ENCODE measurements around the gene FSTL5.

The FSTL5 gene

GRCh38 chr4:161696944-161697343, 466.9 kb downstream of the FSTL5 start:
- DNase-seq (ENCODE audit: extremely low read depth, low read depth) = no peak
- TF ChIP-seq, protein P1, sequence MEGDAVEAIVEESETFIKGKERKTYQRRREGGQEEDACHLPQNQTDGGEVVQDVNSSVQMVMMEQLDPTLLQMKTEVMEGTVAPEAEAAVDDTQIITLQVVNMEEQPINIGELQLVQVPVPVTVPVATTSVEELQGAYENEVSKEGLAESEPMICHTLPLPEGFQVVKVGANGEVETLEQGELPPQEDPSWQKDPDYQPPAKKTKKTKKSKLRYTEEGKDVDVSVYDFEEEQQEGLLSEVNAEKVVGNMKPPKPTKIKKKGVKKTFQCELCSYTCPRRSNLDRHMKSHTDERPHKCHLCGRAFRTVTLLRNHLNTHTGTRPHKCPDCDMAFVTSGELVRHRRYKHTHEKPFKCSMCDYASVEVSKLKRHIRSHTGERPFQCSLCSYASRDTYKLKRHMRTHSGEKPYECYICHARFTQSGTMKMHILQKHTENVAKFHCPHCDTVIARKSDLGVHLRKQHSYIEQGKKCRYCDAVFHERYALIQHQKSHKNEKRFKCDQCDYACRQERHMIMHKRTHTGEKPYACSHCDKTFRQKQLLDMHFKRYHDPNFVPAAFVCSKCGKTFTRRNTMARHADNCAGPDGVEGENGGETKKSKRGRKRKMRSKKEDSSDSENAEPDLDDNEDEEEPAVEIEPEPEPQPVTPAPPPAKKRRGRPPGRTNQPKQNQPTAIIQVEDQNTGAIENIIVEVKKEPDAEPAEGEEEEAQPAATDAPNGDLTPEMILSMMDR (IDR thresholded peaks at IDR 0.05; ENCODE audit: low read depth, low read length) = no peak

- TF ChIP-seq, protein P1 (IDR thresholded peaks at IDR 0.05; ENCODE audit: low read depth, low read length) = no peak
- DNase-seq (ENCODE audit: extremely low read depth, low read depth) = no peak
Measured at GRCh38 chr4:161680146-161680545, 483.7 kb downstream of the FSTL5 start.

DNA sequence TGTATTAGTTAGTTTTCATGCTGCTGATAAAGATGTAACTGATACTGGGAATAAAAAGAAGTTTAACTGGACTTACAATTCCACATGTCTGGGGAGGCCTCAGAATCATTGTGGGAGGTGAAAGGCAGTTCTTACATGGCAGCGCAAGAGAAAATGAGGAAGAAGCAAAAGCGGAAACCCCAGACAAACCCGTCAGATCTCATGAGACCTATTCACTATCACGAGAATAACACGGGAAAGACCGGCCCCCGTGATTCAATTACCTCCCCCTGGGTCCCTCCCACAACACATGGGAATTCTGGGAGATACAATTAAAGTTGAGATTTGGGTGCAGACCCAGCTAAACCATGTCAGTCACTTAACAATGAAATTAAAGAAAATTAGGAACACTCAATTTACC, 499.1 kb downstream of the FSTL5 start:
- TF ChIP-seq, protein P1 (IDR thresholded peaks at IDR 0.05; ENCODE audit: low read depth, low read length) = no peak
- no peak for DNase-seq (ENCODE audit: extremely low read depth, low read depth)

DNA sequence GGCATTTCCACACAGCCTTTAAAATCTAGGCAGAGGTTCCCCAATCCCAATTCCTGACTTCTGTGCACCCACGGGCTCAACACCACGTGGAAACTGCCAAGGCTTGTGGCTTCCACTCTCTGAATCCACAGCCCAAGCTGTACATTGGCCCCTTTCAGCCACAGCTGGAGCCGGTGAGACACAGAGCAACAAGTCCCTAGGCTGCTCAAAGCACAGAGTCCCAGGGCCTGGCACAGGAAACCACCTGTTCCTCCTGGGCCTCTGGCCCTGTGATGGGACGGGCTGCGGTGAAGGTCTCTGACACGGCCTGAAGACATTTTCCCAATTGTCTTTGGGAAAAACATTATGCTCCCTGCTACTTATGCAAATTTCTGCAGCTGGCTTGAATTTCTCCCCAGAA, 500.0 kb downstream of the FSTL5 start:
- no peak for DNase-seq (ENCODE audit: extremely low read depth, low read depth)
- TF ChIP-seq, protein P1 (IDR thresholded peaks at IDR 0.05; ENCODE audit: low read depth, low read length) = no peak

- no peak for DNase-seq (ENCODE audit: extremely low read depth, low read depth)
- TF ChIP-seq, protein P1 (IDR thresholded peaks at IDR 0.05; ENCODE audit: low read depth, low read length) = no peak
Measured at GRCh38 chr4:161658676-161659075, 505.1 kb downstream of the FSTL5 start.

DNA sequence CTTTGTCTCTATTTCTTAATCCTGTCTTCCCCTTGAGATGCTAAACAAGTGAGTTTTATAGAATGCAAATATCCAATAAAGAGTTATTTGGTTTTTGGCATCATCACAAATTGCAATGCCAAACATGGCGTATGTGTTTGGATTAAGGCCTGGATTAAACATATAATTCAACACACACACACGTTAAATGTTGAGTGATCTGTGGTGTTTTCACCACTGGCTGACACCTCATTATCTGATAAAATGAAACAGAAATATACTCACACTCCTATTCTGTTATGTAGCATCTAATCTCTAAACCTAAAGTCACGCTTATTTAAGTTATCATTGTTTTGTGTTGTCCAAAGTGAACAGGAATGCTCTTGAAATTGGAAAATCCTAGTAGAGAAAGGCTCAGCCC, 506.2 kb downstream of the FSTL5 start:
- TF ChIP-seq, protein P1 (IDR thresholded peaks at IDR 0.05; ENCODE audit: low read depth, low read length) = no peak

DNA sequence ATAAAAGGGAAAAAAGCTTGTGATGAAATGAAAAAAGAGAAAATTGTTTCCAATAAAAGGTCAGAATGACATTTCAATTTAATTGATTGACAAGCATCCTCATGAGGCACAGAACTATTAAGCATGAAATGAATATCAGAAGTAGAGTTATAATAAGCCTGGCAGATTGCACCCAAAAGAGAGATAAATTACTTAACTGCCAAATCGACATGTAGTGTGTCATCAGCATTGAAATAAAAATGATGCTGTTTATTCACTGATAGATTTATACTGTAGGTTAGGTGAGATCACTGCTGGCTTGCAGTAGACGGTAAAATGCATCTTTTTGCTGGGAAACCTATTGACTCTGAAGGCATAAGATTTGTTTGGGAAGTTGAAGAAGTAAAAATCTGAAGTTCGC, 507.2 kb downstream of the FSTL5 start:
- TF ChIP-seq, protein P1 (IDR thresholded peaks at IDR 0.05; ENCODE audit: low read depth, low read length) = no peak

More for the DNA sequence above, 506.2 kb downstream of the FSTL5 start:
- DNase-seq (ENCODE audit: extremely low read depth, low read depth) = no peak

More for the DNA sequence above, 507.2 kb downstream of the FSTL5 start:
- DNase-seq (ENCODE audit: extremely low read depth, low read depth) = no peak
